Measurements from ENCODE around the gene KIAA0586.

Gene KIAA0586

GRCh38 chr14:58571769-58572472 is 144.4 kb downstream of the KIAA0586 start:
- TF ChIP-seq CTCF (IDR thresholded peaks at IDR 0.05), result no peak

GRCh38 chr14:58572473-58572853 is 144.9 kb downstream of the KIAA0586 start:
- no peak for TF ChIP-seq CTCF (IDR thresholded peaks at IDR 0.05)

GRCh38 chr14:58572863-58573262 is 145.3 kb downstream of the KIAA0586 start:
- TF ChIP-seq CTCF (IDR thresholded peaks at IDR 0.05), result no peak

- TF ChIP-seq CTCF (IDR thresholded peaks at IDR 0.05), result no peak
These were observed 147.1 kb downstream of the KIAA0586 start for GRCh38 chr14:58574623-58575022.

- TF ChIP-seq CTCF (IDR thresholded peaks at IDR 0.05), result no peak
These were observed 148.4 kb downstream of the KIAA0586 start for GRCh38 chr14:58575956-58576355.

GRCh38 chr14:58584383-58584782 is 156.9 kb downstream of the KIAA0586 start:
- TF ChIP-seq CTCF (IDR thresholded peaks at IDR 0.05), result no peak

- no peak for TF ChIP-seq CTCF (IDR thresholded peaks at IDR 0.05)
These were observed 159.8 kb downstream of the KIAA0586 start for GRCh38 chr14:58587271-58587670.

- no peak for TF ChIP-seq CTCF (IDR thresholded peaks at IDR 0.05)
These were observed 166.5 kb downstream of the KIAA0586 start for GRCh38 chr14:58593977-58594376.

Data from LNCAP (cell line).